Effector memory CD4-positive, alpha-beta T cell (primary cell): ENCODE measurements around the gene EYA4.

Source experiments
- DNase-seq, 3 donors: peaks; one replicate each; pipeline ENCODE4 v3.0.0-alpha.2; 2020
- H3K27ac ChIP-seq: 2 replicates; pipeline ENCODE4 v1.7.0; 2013; ENCODE audit warnings: mild to moderate bottlenecking, low read length, moderate library complexity; ENCODE audit not compliant: insufficient read depth, poor library complexity, severe bottlenecking
- H3K27me3 ChIP-seq: replicated peaks from 2 replicates; pipeline ENCODE4 v1.7.0; 2013; ENCODE audit warnings: mild to moderate bottlenecking, low read length; ENCODE audit not compliant: insufficient read depth, control insufficient read depth, poor library complexity, severe bottlenecking
- H3K36me3 ChIP-seq: 2 replicates; pipeline ENCODE4 v1.7.0; 2013; ENCODE audit warnings: mild to moderate bottlenecking, low read length, moderate library complexity; ENCODE audit not compliant: control insufficient read depth, insufficient read depth
- H3K4me1 ChIP-seq: 2 replicates; pipeline ENCODE4 v1.7.0; 2013; ENCODE audit warnings: low read length, mild to moderate bottlenecking; ENCODE audit not compliant: control insufficient read depth, insufficient read depth, poor library complexity, severe bottlenecking
- H3K4me3 ChIP-seq: 2 replicates; pipeline ENCODE4 v1.7.0; 2013; ENCODE audit warnings: low read length, low read depth, mild to moderate bottlenecking; ENCODE audit not compliant: insufficient read depth, poor library complexity, severe bottlenecking
- H3K9me3 ChIP-seq: 2 replicates; pipeline ENCODE4 v1.7.0; 2013; ENCODE audit warnings: mild to moderate bottlenecking, low read length, moderate library complexity; ENCODE audit not compliant: control insufficient read depth

EYA4 gene

DNA sequence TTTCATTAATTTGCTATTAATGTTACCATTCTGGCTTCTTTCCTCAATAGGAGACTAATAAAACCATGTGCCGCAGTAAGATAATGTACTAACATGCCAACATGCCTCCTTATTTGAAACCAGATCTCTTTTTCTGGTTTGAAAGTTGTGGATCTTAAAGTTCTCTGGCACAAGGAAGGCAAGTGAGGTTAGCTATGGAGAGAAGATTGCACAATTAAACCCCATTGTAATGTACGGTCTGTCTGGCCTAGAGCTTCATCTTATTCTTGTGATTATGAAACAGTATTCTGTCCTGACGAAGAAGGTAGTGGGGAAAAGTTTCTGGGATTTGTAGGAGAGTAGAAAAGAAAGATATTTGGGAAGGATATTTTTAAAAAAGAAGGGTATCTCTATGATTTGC, 68.4 kb downstream of the EYA4 start:
- no peaks in the 10 kb centered on the region for H3K9me3 ChIP-seq
- no peak overlapping the region for H3K4me3 ChIP-seq
- no peaks in the 10 kb centered on the region for H3K36me3 ChIP-seq
- no peaks in the 10 kb centered on the region for H3K27me3 ChIP-seq
- DNase-seq = no peak
- no peak overlapping the region for H3K27ac ChIP-seq
- H3K4me1 ChIP-seq = no peaks in the 10 kb centered on the region

DNA sequence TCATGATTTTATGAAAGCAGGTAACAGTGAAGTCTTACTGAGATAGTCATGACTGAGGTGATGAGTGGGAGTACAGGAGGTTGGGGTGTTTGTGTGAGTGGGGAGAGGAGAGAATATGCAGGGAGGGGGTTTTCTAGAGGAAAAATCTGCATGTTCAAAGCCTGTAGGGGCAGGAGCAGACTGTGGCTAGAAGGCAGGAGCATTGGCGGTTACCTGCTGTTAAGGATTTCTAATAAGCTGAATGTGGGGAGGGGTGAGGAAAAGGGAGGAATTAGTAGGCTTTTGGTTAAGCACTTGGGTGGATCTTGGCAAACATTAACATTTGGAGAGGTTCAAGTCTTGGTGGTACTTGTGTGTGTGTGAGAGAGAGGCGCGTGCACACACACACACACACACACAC, 70.8 kb downstream of the EYA4 start:
- Histone ChIP-seq H3K27me3 (no peaks in the 10 kb centered on the region), H3K4me3 (no peak overlapping the region), H3K9me3 (no peaks in the 10 kb centered on the region), H3K4me1 (no peaks in the 10 kb centered on the region), H3K27ac (no peak overlapping the region), H3K36me3 (no peaks in the 10 kb centered on the region)
- no peak for DNase-seq

DNA sequence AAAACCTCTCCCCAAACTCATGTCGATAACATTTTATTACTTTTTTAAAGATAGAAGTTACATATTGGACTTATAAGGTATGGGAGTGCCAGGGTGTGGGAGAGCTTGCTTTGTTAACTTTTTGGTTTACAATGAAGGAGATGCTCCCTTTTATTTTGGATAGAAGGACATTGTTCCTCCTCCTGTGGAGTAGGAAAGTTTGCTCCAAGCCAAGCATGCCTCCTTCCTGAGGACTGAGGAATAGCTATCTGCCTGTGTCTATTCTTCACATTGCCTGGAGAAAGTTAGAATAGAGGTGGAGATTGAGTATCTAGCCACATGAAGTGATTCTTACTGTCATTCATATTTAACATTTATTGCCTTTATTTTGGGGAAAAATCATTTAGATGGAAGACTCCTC, 71.9 kb downstream of the EYA4 start:
- Histone ChIP-seq H3K9me3 (no peaks in the 10 kb centered on the region), H3K27me3 (no peaks in the 10 kb centered on the region), H3K36me3 (no peaks in the 10 kb centered on the region), H3K4me3 (no peak overlapping the region), H3K4me1 (no peaks in the 10 kb centered on the region), H3K27ac (no peak overlapping the region)
- no peak for DNase-seq

DNA sequence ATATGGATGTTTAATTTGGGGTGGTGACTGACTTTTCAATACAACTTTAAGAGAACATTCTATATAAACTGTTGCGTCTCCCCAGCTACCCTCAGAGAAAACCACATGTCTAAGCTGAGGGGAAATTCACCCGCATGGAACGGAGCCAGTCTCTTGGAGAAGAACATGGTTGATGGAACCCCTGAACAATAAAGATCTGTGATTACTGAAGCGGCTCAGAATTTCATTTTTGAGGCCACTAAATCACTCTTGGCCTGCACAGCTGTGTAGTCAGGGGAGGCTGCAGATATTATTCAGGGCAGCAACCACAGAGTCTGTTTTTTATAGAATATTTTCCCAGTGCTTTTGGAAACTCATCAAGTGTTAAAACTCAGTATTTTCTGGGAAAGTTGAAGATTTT, 73.8 kb downstream of the EYA4 start:
- DNase-seq = no peak
- Histone ChIP-seq H3K4me3 (no peak overlapping the region), H3K27ac (no peak overlapping the region), H3K36me3 (no peaks in the 10 kb centered on the region), H3K4me1 (no peaks in the 10 kb centered on the region), H3K9me3 (no peaks in the 10 kb centered on the region), H3K27me3 (no peaks in the 10 kb centered on the region)

DNA sequence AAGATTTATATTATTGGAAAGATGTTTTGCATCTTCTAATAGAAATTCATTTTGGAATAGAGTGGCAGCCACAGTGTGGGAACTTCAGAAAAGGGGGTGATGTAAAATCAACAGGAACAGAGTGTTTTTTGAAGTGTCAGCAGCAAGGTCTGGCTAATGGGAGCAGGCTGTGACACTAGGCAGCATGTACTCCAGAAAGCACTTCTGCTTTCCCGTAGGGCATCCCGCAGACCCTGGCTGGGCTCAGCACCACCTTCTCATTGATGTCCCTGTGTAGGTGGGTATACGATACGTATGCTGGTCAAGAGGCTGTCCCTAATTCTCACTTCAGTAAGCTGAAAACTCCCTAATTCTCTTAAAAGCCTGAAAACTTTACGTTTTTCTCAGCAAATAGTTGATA, 74.7 kb downstream of the EYA4 start:
- Histone ChIP-seq H3K9me3 (no peaks in the 10 kb centered on the region), H3K4me1 (no peaks in the 10 kb centered on the region), H3K27me3 (no peaks in the 10 kb centered on the region), H3K36me3 (no peaks in the 10 kb centered on the region), H3K27ac (no peak overlapping the region), H3K4me3 (no peak overlapping the region)
- no peak for DNase-seq

DNA sequence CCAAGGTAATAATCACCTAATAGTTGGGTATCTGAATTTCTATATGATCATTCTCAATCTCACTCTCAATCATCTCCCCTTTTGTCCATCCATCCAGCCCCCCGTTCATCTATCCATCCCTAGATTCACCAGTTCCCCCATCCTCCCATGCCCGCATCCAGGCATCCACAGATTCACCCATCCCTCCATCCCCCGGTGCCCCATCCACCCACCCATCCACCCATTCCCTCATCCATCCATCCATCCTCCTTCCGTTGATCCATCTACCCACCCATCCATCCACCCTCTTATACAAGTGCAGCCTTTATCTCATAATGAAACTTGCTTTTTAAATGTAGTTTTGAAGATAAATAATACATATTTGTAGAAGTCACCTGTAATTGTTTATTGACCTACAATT, 76.5 kb downstream of the EYA4 start:
- Histone ChIP-seq H3K27ac (no peak overlapping the region), H3K27me3 (no peaks in the 10 kb centered on the region), H3K4me1 (no peaks in the 10 kb centered on the region), H3K9me3 (no peaks in the 10 kb centered on the region), H3K36me3 (no peaks in the 10 kb centered on the region), H3K4me3 (no peak overlapping the region)
- DNase-seq = no peak

DNA sequence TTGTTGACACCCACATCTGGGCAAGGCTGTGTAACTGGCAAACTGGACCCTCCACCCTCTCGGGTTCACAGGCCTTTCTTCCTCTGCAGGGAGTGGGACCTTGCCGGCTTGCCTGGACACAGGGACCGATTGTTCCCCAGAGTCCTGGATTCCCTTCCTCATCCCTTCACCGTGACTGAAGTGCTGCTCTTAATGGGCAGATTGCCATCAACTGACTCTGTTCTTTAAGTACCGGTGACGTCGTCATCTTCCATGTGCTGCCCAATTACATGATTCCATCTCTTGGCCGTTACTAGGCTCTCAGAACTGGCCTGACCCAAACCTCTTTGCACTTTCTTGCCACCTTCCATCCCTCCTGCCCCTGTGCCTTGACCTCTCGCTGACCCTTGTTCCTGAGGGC, 85.4 kb downstream of the EYA4 start:
- no peaks in the 10 kb centered on the region for H3K4me1 ChIP-seq
- DNase-seq = no peak
- H3K27ac ChIP-seq = no peak overlapping the region
- H3K4me3 ChIP-seq = no peak overlapping the region
- no peaks in the 10 kb centered on the region for H3K36me3 ChIP-seq
- H3K27me3 ChIP-seq = no peaks in the 10 kb centered on the region
- H3K9me3 ChIP-seq = no peaks in the 10 kb centered on the region

DNA sequence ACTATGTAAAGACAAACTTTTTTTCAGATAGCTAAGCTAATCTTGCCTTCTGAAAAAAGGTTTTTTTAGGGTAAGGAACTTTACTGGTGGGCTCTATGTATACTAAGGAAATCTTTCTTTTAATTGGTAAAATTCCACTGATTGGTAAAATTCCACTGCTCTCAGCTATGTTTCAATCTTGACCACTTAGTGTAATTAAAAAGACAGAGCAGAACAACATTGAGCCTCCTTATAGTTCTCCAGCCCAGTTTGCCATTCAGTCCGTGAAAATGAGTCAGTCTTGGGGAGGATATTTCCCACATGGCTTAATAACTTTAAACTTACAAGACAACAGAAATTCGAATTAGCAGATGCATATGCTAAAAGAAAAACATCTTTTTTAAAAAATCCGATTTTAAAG, 92.7 kb downstream of the EYA4 start:
- Histone ChIP-seq H3K4me1 (no peaks in the 10 kb centered on the region), H3K27me3 (no peaks in the 10 kb centered on the region), H3K4me3 (no peak overlapping the region), H3K27ac (no peak overlapping the region), H3K36me3 (no peaks in the 10 kb centered on the region), H3K9me3 (no peaks in the 10 kb centered on the region)
- DNase-seq = no peak

DNA sequence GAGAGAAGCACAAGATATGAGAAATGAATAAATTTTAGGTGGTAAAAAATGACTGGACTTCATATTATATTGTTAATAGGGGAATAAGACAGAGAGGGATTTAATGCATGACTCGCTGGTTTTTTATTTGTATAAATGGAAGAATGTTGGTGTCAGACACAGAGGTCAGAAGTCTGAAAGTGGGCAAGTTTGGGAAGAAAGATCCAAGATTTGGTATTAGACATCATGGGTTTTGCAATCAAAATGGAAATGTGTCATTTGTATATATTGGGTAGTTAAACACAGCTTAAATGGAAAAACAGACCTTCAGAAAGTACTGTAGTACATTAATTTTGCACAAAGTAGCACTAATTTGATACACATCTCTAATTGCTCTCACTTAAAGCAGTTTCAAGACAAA, 96.2 kb downstream of the EYA4 start:
- Histone ChIP-seq H3K9me3 (no peaks in the 10 kb centered on the region), H3K27ac (no peak overlapping the region), H3K4me3 (no peak overlapping the region), H3K27me3 (no peaks in the 10 kb centered on the region), H3K4me1 (no peaks in the 10 kb centered on the region), H3K36me3 (no peaks in the 10 kb centered on the region)
- DNase-seq = no peak

DNA sequence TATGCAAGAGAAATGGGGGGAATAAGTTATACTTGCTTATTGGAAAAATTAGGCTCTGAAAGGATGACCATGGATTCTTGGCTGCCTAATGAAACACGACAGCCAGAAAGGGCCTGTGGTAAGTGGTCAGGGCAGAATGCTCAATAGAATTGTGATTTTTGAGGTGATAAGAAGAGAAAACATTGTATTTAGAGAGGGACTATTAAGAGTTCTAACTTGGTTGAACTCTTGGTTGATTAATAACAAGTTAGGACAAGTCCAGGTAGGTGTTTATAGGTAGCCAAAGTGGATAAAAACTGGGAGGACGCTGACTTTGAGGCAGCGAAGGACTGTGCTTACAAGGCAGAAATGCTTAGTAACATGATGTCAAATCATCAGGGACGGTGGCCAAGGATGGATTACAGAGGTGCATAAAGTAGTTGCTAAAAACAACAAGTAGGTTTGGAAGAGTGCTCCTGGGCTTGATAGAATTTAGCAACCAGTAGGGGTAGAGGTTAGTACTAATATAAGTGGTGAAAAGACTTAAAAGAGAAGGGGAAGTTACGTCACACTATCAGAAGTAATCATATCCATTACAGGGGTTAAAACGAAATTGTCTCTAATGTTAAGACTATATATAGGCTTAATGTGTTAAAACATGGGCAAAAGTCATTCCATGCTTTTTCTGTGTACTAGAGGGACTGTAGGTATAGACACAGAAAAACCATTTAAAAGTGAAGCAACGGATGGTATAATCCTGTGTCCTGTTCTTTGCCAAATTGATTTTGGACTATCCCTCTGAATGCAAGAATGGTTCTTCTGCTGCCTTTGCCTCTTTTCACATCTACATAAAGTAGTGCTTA, 98.6 kb downstream of the EYA4 start:
- no peaks in the 10 kb centered on the region for H3K36me3 ChIP-seq
- H3K27me3 ChIP-seq = no peaks in the 10 kb centered on the region
- no peaks in the 10 kb centered on the region for H3K4me1 ChIP-seq
- no peak for DNase-seq
- no peak overlapping the region for H3K27ac ChIP-seq
- no peak overlapping the region for H3K4me3 ChIP-seq
- no peaks in the 10 kb centered on the region for H3K9me3 ChIP-seq
